Ishikawa (cell line): Measurements from ENCODE around the gene ZNF716.

Source experiments
- EP300 ChIP-seq: IDR thresholded peaks from 2 replicates; pipeline ENCODE4 v1.6.1; 2012; ENCODE audit warnings: borderline replicate concordance
- FOXM1 ChIP-seq: IDR thresholded peaks from 2 replicates; pipeline ENCODE4 v1.6.1; 2012; ENCODE audit warnings: low read depth, borderline replicate concordance
- TAF1 ChIP-seq: IDR thresholded peaks from 2 replicates; pipeline ENCODE4 v1.6.1; 2012; ENCODE audit warnings: low read depth, mild to moderate bottlenecking
- YY1 ChIP-seq: IDR thresholded peaks from 2 replicates; pipeline ENCODE4 v1.6.1; 2012; ENCODE audit warnings: low read depth
- TF ChIP-seq, protein P1 (sequence below): IDR thresholded peaks from 2 replicates; pipeline ENCODE4 v1.6.1; 2012; ENCODE audit warnings: low read depth, mild to moderate bottlenecking

DNA sequence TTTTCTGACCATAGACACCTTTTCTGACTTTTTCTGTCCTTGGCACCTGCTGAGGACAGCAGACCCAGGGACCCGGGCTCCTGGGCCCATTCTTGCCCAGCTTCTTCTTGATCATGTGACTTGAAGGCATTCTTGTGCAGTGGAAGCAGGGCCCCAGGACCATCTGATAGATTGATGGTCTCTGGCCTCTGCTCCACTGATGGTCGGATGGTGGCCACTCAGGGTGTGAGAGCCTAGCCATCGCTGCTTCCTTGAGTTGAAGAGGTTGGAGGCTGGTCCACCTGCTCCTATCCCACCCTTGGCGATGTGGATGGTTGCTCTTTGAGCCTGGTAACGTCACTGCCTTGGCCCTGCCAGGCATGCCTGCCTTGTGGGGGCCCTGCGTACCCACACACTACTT lies 37.8 kb upstream of the ZNF716 start:
- no peak for TF ChIP-seq FOXM1
- no peak for TF ChIP-seq YY1
- TF ChIP-seq EP300 = no peak
- TF ChIP-seq, protein P1, sequence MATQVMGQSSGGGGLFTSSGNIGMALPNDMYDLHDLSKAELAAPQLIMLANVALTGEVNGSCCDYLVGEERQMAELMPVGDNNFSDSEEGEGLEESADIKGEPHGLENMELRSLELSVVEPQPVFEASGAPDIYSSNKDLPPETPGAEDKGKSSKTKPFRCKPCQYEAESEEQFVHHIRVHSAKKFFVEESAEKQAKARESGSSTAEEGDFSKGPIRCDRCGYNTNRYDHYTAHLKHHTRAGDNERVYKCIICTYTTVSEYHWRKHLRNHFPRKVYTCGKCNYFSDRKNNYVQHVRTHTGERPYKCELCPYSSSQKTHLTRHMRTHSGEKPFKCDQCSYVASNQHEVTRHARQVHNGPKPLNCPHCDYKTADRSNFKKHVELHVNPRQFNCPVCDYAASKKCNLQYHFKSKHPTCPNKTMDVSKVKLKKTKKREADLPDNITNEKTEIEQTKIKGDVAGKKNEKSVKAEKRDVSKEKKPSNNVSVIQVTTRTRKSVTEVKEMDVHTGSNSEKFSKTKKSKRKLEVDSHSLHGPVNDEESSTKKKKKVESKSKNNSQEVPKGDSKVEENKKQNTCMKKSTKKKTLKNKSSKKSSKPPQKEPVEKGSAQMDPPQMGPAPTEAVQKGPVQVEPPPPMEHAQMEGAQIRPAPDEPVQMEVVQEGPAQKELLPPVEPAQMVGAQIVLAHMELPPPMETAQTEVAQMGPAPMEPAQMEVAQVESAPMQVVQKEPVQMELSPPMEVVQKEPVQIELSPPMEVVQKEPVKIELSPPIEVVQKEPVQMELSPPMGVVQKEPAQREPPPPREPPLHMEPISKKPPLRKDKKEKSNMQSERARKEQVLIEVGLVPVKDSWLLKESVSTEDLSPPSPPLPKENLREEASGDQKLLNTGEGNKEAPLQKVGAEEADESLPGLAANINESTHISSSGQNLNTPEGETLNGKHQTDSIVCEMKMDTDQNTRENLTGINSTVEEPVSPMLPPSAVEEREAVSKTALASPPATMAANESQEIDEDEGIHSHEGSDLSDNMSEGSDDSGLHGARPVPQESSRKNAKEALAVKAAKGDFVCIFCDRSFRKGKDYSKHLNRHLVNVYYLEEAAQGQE = no peak
- no peak for TF ChIP-seq TAF1
